ENCODE data around the gene DGCR2. TPM values are rescaled to one million over a fixed set of nuclear protein-coding genes. Genes with fewer than 3 reads are reported as not detected.

DGCR2 gene
- total and polyA plus RNA-seq, 4 donors: 61.5 to 123 (median 94.6) TPM

DNA sequence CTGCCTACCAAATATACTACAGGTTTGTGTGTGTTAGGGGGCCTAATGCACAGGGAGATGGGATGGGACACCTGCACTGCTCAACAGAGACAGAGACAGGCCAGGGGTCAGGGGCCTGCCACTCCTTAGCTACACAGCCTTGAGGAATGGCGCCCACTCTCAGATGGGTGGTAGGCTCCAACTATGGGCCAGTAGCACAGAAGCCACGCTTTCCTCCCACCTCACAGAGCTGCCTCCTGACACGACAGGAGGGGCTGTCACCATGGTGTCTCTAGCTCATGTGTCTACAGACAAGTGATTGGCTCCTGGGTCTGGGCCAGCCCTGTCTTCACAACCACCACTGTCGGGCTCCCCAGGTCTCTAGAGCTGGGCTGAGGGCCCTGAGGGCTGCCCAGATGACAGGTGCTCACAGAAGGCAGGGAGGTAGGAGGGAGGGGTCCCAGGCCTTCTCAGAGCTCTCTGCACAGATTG, 81.8 kb downstream of the DGCR2 start:
- Histone ChIP-seq H3K4me3 (ENCODE audit: low read depth, low read length) (no peak overlapping the region), H3K9me3 (ENCODE audit: control insufficient read depth, insufficient read depth, low read length) (no peaks in the 10 kb centered on the region), H3K27ac (ENCODE audit: low read depth, low read length) (no peak overlapping the region), H3K27me3 (ENCODE audit: control insufficient read depth, insufficient read depth, low read length) (no peaks in the 10 kb centered on the region), H3K4me1 (ENCODE audit: control insufficient read depth, insufficient read depth, low read length) (no peaks in the 10 kb centered on the region), H3K36me3 (ENCODE audit: control insufficient read depth, insufficient read depth, low read length) (peaks cover 90% of the 10 kb centered on the region)
- DNase-seq (ENCODE audit: low read depth in 4 of 6, low spot score in 6 of 6): no peak
- 83% methylated on average over 3 of the region's 4 CpGs for WGBS (ENCODE audit: insufficient coverage)

DNA sequence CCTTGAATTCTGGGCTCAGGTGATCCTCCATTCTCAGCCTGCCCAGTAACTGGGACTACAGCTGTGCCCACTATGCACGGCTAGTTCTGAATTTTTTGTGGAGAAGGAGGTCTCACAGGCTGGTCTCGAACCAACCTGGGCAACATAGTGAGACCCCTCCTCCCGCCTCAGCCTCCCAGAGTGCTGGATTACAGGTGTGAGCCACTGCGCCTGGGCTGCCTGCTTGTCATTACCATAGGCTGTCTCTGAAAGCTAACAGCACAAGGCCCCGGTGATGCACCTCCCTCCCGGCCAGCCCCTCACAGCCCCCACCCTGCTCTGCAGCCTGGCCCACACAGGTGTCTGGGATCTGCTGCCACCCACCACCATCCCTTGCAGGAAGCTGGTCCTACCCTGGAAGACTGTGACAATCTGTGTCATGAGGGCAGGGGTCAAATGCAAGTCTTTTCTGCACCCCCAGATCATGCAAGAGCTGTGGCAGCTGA, 82.4 kb downstream of the DGCR2 start:
- H3K27ac ChIP-seq (ENCODE audit: low read depth, low read length): no peak overlapping the region
- H3K4me1 ChIP-seq (ENCODE audit: control insufficient read depth, insufficient read depth, low read length): no peaks in the 10 kb centered on the region
- DNase-seq (ENCODE audit: low read depth in 4 of 6, low spot score in 6 of 6): no peak
- H3K9me3 ChIP-seq (ENCODE audit: control insufficient read depth, insufficient read depth, low read length): no peaks in the 10 kb centered on the region
- H3K4me3 ChIP-seq (ENCODE audit: low read depth, low read length): no peak overlapping the region
- no peaks in the 10 kb centered on the region for H3K27me3 ChIP-seq (ENCODE audit: control insufficient read depth, insufficient read depth, low read length)
- H3K36me3 ChIP-seq (ENCODE audit: control insufficient read depth, insufficient read depth, low read length): peaks cover 87% of the 10 kb centered on the region
- 76% methylated on average over 6 of the region's 6 CpGs for WGBS (ENCODE audit: insufficient coverage)

GRCh38 chr22:19039448-19039780, 82.8 kb downstream of the DGCR2 start:
- no peak overlapping the region for H3K4me3 ChIP-seq (ENCODE audit: low read depth, low read length)
- DNase-seq (ENCODE audit: low read depth in 4 of 6, low spot score in 6 of 6): no peak
- H3K9me3 ChIP-seq (ENCODE audit: control insufficient read depth, insufficient read depth, low read length): no peaks in the 10 kb centered on the region
- no peak overlapping the region for H3K27ac ChIP-seq (ENCODE audit: low read depth, low read length)
- WGBS (ENCODE audit: insufficient coverage): 87% methylated on average over 8 of the region's 8 CpGs
- peaks cover 85% of the 10 kb centered on the region for H3K36me3 ChIP-seq (ENCODE audit: control insufficient read depth, insufficient read depth, low read length)
- H3K4me1 ChIP-seq (ENCODE audit: control insufficient read depth, insufficient read depth, low read length): no peaks in the 10 kb centered on the region
- no peaks in the 10 kb centered on the region for H3K27me3 ChIP-seq (ENCODE audit: control insufficient read depth, insufficient read depth, low read length)

DNA sequence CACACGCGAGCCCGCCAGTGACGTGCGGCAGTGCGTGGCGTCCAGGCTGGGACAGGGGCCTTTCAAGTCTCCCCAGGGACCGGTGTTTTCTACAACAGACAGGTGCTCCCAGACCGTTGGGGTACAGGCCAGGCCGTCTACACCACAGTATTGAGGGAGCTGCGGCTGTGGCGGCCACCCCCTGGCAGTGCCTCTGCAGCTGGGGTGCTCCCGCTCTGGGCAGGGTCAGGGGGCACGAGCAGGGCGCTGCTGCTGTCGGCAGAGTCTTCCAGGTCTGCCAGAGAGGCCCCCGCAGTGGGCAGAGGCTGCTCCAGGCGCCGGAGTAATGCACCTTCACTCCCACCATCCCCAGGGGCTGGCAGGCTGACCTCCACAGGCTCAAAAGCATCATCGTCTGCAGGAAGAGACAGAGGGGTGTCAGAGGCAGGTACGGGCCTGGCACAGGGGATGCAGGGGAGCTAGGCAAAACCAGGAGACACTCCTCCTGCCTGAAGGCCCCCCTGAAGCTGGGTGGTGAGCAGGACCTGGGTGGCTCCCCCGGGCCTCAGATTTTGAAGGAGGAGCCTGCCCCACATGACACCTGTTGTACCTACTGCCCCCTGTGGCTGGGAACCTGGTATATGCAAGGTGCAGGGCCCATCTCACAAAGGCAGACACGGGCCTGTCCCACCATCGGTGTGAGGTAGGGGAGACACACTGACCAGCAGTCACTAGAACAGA, 83.3 kb downstream of the DGCR2 start:
- no peak overlapping the region for H3K4me3 ChIP-seq (ENCODE audit: low read depth, low read length)
- peaks cover 79% of the 10 kb centered on the region for H3K36me3 ChIP-seq (ENCODE audit: control insufficient read depth, insufficient read depth, low read length)
- no peaks in the 10 kb centered on the region for H3K27me3 ChIP-seq (ENCODE audit: control insufficient read depth, insufficient read depth, low read length)
- H3K9me3 ChIP-seq (ENCODE audit: control insufficient read depth, insufficient read depth, low read length): no peaks in the 10 kb centered on the region
- H3K27ac ChIP-seq (ENCODE audit: low read depth, low read length): no peak overlapping the region
- WGBS (ENCODE audit: insufficient coverage): 90% methylated on average over 23 of the region's 24 CpGs
- DNase-seq (ENCODE audit: low read depth in 4 of 6, low spot score in 6 of 6): no peak
- no peaks in the 10 kb centered on the region for H3K4me1 ChIP-seq (ENCODE audit: control insufficient read depth, insufficient read depth, low read length)

DNA sequence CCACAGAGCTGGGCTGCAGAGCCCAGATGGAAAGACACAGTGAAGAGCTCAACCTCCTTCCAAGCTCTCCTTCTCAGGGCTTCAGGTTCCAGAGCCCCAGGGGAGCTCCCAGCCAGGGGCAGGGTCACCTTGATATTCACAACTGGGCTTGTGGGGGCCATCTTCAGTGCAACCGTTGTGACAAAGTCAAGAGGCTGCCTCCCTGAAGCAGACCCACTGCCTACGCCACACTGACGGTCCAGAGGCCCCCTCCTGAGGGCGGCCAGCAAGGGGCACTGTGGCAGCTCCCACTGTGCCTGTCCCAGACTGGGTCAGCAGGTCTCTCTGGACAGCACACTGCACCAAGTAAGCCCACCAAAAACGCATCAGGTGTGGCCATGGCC, 84.1 kb downstream of the DGCR2 start:
- 96% methylated on average over 5 of the region's 5 CpGs for WGBS (ENCODE audit: insufficient coverage)
- Histone ChIP-seq H3K27me3 (ENCODE audit: control insufficient read depth, insufficient read depth, low read length) (no peaks in the 10 kb centered on the region), H3K27ac (ENCODE audit: low read depth, low read length) (no peak overlapping the region), H3K4me1 (ENCODE audit: control insufficient read depth, insufficient read depth, low read length) (no peaks in the 10 kb centered on the region), H3K9me3 (ENCODE audit: control insufficient read depth, insufficient read depth, low read length) (no peaks in the 10 kb centered on the region), H3K36me3 (ENCODE audit: control insufficient read depth, insufficient read depth, low read length) (peaks cover 72% of the 10 kb centered on the region), H3K4me3 (ENCODE audit: low read depth, low read length) (no peak overlapping the region)
- DNase-seq (ENCODE audit: low read depth in 4 of 6, low spot score in 6 of 6): no peak

DNA sequence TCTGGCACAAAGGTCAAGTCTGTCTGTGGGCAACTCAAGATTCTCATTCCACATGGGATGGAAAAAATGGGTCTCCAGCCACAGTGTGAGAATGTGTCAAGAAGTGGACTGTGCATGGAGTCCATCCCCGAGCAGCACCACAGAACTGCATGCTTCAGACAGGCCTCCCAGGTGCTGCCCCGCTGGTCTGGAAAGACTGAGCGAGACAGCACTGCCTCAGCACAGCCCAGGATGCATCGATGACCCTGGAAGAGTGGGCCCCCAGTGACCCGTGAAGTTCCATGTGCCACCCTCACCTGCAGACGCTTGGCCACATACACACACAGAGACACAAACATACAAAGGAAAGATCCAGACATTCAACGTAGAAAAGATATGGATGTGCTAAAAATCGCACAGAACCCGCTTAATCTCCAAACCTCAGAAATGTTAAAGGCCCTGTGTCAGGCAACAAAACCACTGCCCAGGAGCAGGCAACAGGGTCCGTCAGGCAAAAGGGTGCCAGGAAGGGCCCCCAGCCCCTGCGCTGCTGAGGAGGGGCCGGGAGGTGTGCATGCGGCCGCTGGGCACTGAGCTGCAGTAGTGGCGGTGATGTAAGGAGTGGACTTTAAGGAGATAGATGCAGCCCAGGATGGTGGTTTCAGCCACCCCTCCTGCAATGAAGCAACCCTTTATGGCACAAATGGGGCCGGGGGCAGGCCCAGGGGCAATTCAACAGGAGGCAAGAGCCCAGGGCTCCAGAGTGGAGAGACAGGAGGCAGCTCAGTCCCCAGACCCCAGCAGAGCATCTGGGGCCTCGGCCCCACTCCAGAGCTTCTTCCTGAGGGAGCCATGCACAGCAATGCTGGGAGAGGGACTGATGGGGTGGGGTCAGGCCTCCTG, 84.7 kb downstream of the DGCR2 start:
- Histone ChIP-seq H3K27me3 (ENCODE audit: control insufficient read depth, insufficient read depth, low read length) (no peaks in the 10 kb centered on the region), H3K4me3 (ENCODE audit: low read depth, low read length) (no peak overlapping the region), H3K36me3 (ENCODE audit: control insufficient read depth, insufficient read depth, low read length) (peaks cover 66% of the 10 kb centered on the region), H3K27ac (ENCODE audit: low read depth, low read length) (no peak overlapping the region), H3K9me3 (ENCODE audit: control insufficient read depth, insufficient read depth, low read length) (no peaks in the 10 kb centered on the region), H3K4me1 (ENCODE audit: control insufficient read depth, insufficient read depth, low read length) (no peaks in the 10 kb centered on the region)
- no peak for DNase-seq (ENCODE audit: low read depth in 4 of 6, low spot score in 6 of 6)
- WGBS (ENCODE audit: insufficient coverage): 86% methylated on average over 10 of the region's 17 CpGs

DNA sequence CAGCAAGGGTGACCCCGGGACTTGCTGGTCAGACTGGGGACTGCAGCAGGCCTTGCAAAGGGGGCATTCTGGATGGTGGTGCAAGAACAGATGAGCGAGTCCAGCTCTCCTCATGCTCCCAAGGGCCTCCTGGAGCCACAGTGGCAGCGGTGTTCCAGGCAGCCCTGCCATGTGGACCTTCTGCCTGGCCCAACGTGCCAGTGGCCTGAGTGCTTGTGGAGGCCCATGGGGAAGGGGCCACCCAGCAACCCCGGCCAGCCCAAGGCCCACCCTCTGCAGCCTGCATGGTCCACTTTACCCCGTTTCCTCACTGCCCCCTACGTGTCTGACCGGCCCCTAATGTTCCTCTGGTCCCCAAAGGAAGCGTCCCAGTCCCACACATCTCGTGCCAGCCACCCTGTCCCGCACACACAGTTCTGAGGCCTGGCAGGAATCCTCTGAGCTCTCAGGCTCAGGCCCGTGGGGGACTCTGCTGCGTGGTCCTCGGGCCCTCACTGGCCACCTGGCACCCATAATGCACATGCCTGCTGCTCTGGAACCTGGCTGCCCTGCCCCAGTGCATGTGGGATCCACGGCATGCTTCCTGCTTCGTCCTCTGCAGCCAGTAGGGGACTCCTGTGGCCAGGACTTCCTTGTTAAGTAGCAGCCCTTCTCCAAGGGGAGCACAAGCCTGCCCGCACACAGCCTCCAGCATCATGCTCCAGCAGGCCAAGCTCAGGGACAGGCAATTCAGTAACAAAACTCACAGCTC, 85.5 kb downstream of the DGCR2 start:
- no peak for DNase-seq (ENCODE audit: low read depth in 4 of 6, low spot score in 6 of 6)
- Histone ChIP-seq H3K27ac (ENCODE audit: low read depth, low read length) (no peak overlapping the region), H3K4me3 (ENCODE audit: low read depth, low read length) (no peak overlapping the region), H3K27me3 (ENCODE audit: control insufficient read depth, insufficient read depth, low read length) (no peaks in the 10 kb centered on the region), H3K9me3 (ENCODE audit: control insufficient read depth, insufficient read depth, low read length) (no peaks in the 10 kb centered on the region), H3K4me1 (ENCODE audit: control insufficient read depth, insufficient read depth, low read length) (no peaks in the 10 kb centered on the region), H3K36me3 (ENCODE audit: control insufficient read depth, insufficient read depth, low read length) (peaks cover 57% of the 10 kb centered on the region)
- 89% methylated on average over 17 of the region's 17 CpGs for WGBS (ENCODE audit: insufficient coverage)

- H3K36me3 ChIP-seq (ENCODE audit: control insufficient read depth, insufficient read depth, low read length): peaks cover 52% of the 10 kb centered on the region
- no peak overlapping the region for H3K4me3 ChIP-seq (ENCODE audit: low read depth, low read length)
- no peak overlapping the region for H3K27ac ChIP-seq (ENCODE audit: low read depth, low read length)
- 75% methylated on average over 4 of the region's 4 CpGs for WGBS (ENCODE audit: insufficient coverage)
- no peak for DNase-seq (ENCODE audit: low read depth in 4 of 6, low spot score in 6 of 6)
- H3K27me3 ChIP-seq (ENCODE audit: control insufficient read depth, insufficient read depth, low read length): no peaks in the 10 kb centered on the region
- no peaks in the 10 kb centered on the region for H3K9me3 ChIP-seq (ENCODE audit: control insufficient read depth, insufficient read depth, low read length)
- H3K4me1 ChIP-seq (ENCODE audit: control insufficient read depth, insufficient read depth, low read length): no peaks in the 10 kb centered on the region
These were observed 86.0 kb downstream of the DGCR2 start for GRCh38 chr22:19036229-19036522.

- H3K4me3 ChIP-seq (ENCODE audit: low read depth, low read length): no peak overlapping the region
- H3K27me3 ChIP-seq (ENCODE audit: control insufficient read depth, insufficient read depth, low read length): no peaks in the 10 kb centered on the region
- H3K27ac ChIP-seq (ENCODE audit: low read depth, low read length): no peak overlapping the region
- no peaks in the 10 kb centered on the region for H3K9me3 ChIP-seq (ENCODE audit: control insufficient read depth, insufficient read depth, low read length)
- peaks cover under 1% of the 10 kb centered on the region for H3K4me1 ChIP-seq (ENCODE audit: control insufficient read depth, insufficient read depth, low read length)
- H3K36me3 ChIP-seq (ENCODE audit: control insufficient read depth, insufficient read depth, low read length): peaks cover 47% of the 10 kb centered on the region
- 42% methylated on average over 12 of the region's 14 CpGs for WGBS (ENCODE audit: insufficient coverage)
- peak in 2 of 6 donors; percentile 11 to 54 for DNase-seq (ENCODE audit: low read depth in 4 of 6, low spot score in 6 of 6)
These were observed 86.6 kb downstream of the DGCR2 start for GRCh38 chr22:19035474-19036228.
